T-cell (primary cell): ENCODE results near the gene RALGAPA2. TPM values are rescaled to one million over a fixed set of nuclear protein-coding genes. Genes with fewer than 3 reads are reported as not detected.

Experiments
- ATAC-seq, 4 experiments: fragments of 200-7000 bp in 3 of 4; fragments of 150-1000 bp in 1 of 4; cut with Tn5 transposase; replicated peaks in 1 of 4; 1 replicate in 3 of 4; 2 replicates in 1 of 4; pipeline ENCODE4 v1.10.0; 2021; ENCODE audit warnings: moderate library complexity in 3 of 4, mild to moderate bottlenecking in 2 of 4, moderate number of reproducible peaks in 1 of 4
- CTCF ChIA-PET, 2 donors: fragments of 300-600 bp; sonication (Branson Sonifier 250); formaldehyde crosslinking; loops; one replicate each; lab custom pipeline; 2022; ENCODE audit warnings: antibody characterized with exemption in 2 of 2; lab: Charles Lee
- POLR2A ChIA-PET, 2 donors: fragments of 300-600 bp; sonication (Branson Sonifier 250); formaldehyde crosslinking; loops; one replicate each; lab custom pipeline; 2022; ENCODE audit warnings: antibody characterized with exemption in 2 of 2; lab: Charles Lee
- DNase-seq, 35 experiments: peaks; one replicate each; pipeline versions ENCODE4 v3.0.0 to v3.0.0-alpha.2; 2013 to 2023
- H3K27ac ChIP-seq: one replicate; pipeline ENCODE4 v1.5.1; 2013; ENCODE audit warnings: low read length
- H3K27me3 ChIP-seq, 2 experiments: replicated peaks in 1 of 2; 1 replicate in 1 of 2; 2 replicates in 1 of 2; pipeline versions ENCODE4 v1.6.1 to v1.7.0; 2013; ENCODE audit warnings: low read length in 1 of 2, mixed read lengths in 1 of 2; ENCODE audit not compliant: control insufficient read depth in 2 of 2, insufficient read depth in 2 of 2; ENCODE audit errors: extremely low read depth in 1 of 2
- H3K36me3 ChIP-seq, 2 donors: 1 replicate in 1 of 2; 2 replicates in 1 of 2; pipeline versions ENCODE4 v1.6.1 to v1.7.0; 2013; ENCODE audit warnings: low read length in 1 of 2; ENCODE audit not compliant: control insufficient read depth in 2 of 2, insufficient read depth in 1 of 2; ENCODE audit errors: extremely low read depth in 1 of 2
- H3K4me1 ChIP-seq, 2 experiments: 1 replicate in 1 of 2; 2 replicates in 1 of 2; pipeline versions ENCODE4 v1.6.1 to v1.7.0; 2013; ENCODE audit warnings: low read length in 2 of 2, mixed read lengths in 1 of 2; ENCODE audit not compliant: insufficient read depth in 2 of 2, control insufficient read depth in 1 of 2; ENCODE audit errors: extremely low read depth in 1 of 2
- H3K4me3 ChIP-seq, 2 donors: 1 replicate in 1 of 2; 2 replicates in 1 of 2; pipeline versions ENCODE4 v1.5.1 to v1.7.0; 2013; ENCODE audit warnings: mild to moderate bottlenecking in 2 of 2, low read length in 1 of 2, moderate library complexity in 1 of 2; ENCODE audit not compliant: control insufficient read depth in 1 of 2; ENCODE audit errors: extremely low read depth in 1 of 2
- H3K9me3 ChIP-seq: 2 replicates; pipeline ENCODE4 v1.7.0; 2013
- H3K27ac Mint-ChIP-seq, 2 donors: one replicate each; pipeline ENCODE4 v1.8.0; 2020 to 2021; ENCODE audit warnings: mild to moderate bottlenecking in 2 of 2, mixed read lengths in 2 of 2
- H3K27me3 Mint-ChIP-seq, 2 donors: one replicate each; pipeline ENCODE4 v1.8.0; 2021 to 2022; ENCODE audit warnings: mixed read lengths in 2 of 2
- H3K36me3 Mint-ChIP-seq: one replicate; pipeline ENCODE4 v1.8.0; 2021; ENCODE audit warnings: mixed read lengths
- H3K4me1 Mint-ChIP-seq, 3 donors: one replicate each; pipeline ENCODE4 v1.8.0; 2020 to 2022; ENCODE audit warnings: mixed read lengths in 3 of 3, mild to moderate bottlenecking in 1 of 3
- H3K4me3 Mint-ChIP-seq, 3 donors: one replicate each; pipeline ENCODE4 v1.8.0; 2020 to 2022; ENCODE audit warnings: mild to moderate bottlenecking in 3 of 3, mixed read lengths in 3 of 3, moderate library complexity in 3 of 3
- H3K9me3 Mint-ChIP-seq, 3 donors: one replicate each; pipeline ENCODE4 v1.8.0; 2020 to 2022; ENCODE audit warnings: mixed read lengths in 3 of 3
- WGBS: methylation state at CpG from one replicate; pipeline ENCODE4 v1.1.5; 2013; ENCODE audit warnings: missing lambda C conversion rate; ENCODE audit not compliant: insufficient coverage; 5-methylcytosine and 5-hydroxymethylcytosine counted together
- total RNA-seq, 35 experiments: library from RNA in 6 of 35; stranded (reverse) in 6 of 35; fragments of 120-200 nt in 1 of 35; gene quantifications; one replicate each; pipeline versions ENCODE4 v1.2.1 to v1.2.4 and lab custom pipeline; 2013 to 2026

RALGAPA2 gene
- total RNA-seq, 5 donors from 2014 or later (not counting 1 experiment from before 2014, with no cell fraction given): 28.0 to 36.1 (median 31.7) TPM

GRCh38 chr20:20399531-20400500 lies 312.6 kb downstream of the RALGAPA2 start:
- H3K36me3 ChIP-seq: peaks cover 8 to 10% of the 10 kb centered on the region in 2 donors
- H3K27ac ChIP-seq: no peak overlapping the region
- H3K4me1 Mint-ChIP-seq: no peaks in the 10 kb centered on the region
- H3K27me3 Mint-ChIP-seq: no peaks in the 10 kb centered on the region
- no peak overlapping the region for H3K4me3 Mint-ChIP-seq
- H3K9me3 Mint-ChIP-seq: no peaks in the 10 kb centered on the region
- H3K27ac Mint-ChIP-seq: no peak overlapping the region
- H3K27me3 ChIP-seq: no peaks in the 10 kb centered on the region
- no peaks in the 10 kb centered on the region for H3K4me1 ChIP-seq
- no peak overlapping the region for H3K4me3 ChIP-seq
- ChIA-PET POLR2A (interaction anchor here in 1 of 2 donors (0.6 kb wide), 1 partner anchor 221 kb away, joined by 4 read pairs; no protein-coding TSS in a partner anchor), CTCF (no interaction called here)
- ATAC-seq (no peak), DNase-seq (no peak)
- 98% methylated on average over 8 of the region's 13 CpGs for WGBS
- peaks cover 32% of the 10 kb centered on the region for H3K36me3 Mint-ChIP-seq
- H3K9me3 ChIP-seq: no peaks in the 10 kb centered on the region

GRCh38 chr20:20398123-20398522 lies 314.3 kb downstream of the RALGAPA2 start:
- H3K36me3 Mint-ChIP-seq: peaks cover 40% of the 10 kb centered on the region
- ChIA-PET POLR2A (no interaction called here), CTCF (no interaction called here)
- 96% methylated on average over 7 of the region's 7 CpGs for WGBS
- Histone ChIP-seq H3K36me3 (peaks cover 4 to 8% of the 10 kb centered on the region in 2 donors), H3K9me3 (no peaks in the 10 kb centered on the region), H3K27ac (no peak overlapping the region), H3K4me1 (no peaks in the 10 kb centered on the region), H3K4me3 (no peak overlapping the region), H3K27me3 (no peaks in the 10 kb centered on the region)
- DNase-seq (no peak), ATAC-seq (no peak)
- no peaks in the 10 kb centered on the region for H3K27me3 Mint-ChIP-seq
- H3K4me1 Mint-ChIP-seq: no peaks in the 10 kb centered on the region
- H3K27ac Mint-ChIP-seq: no peak overlapping the region
- H3K9me3 Mint-ChIP-seq: no peaks in the 10 kb centered on the region
- H3K4me3 Mint-ChIP-seq: no peak overlapping the region

- CTCF ChIA-PET: no interaction called here
- DNase-seq (no peak), ATAC-seq (no peak)
- 100% methylated on average over 2 of the region's 3 CpGs for WGBS
- Mint-ChIP-seq H3K4me1 (no peaks in the 10 kb centered on the region), H3K4me3 (no peak overlapping the region), H3K27ac (no peak overlapping the region), H3K27me3 (no peaks in the 10 kb centered on the region), H3K9me3 (no peaks in the 10 kb centered on the region), H3K36me3 (peaks cover 41% of the 10 kb centered on the region)
- Histone ChIP-seq H3K27ac (no peak overlapping the region), H3K4me1 (no peaks in the 10 kb centered on the region), H3K27me3 (no peaks in the 10 kb centered on the region), H3K36me3 (peaks cover 8 to 9% of the 10 kb centered on the region in 2 donors), H3K9me3 (no peaks in the 10 kb centered on the region), H3K4me3 (no peak overlapping the region)
- POLR2A ChIA-PET: no interaction called here
Observed at GRCh38 chr20:20396794-20397193, 315.6 kb downstream of the RALGAPA2 start.

- H3K4me3 Mint-ChIP-seq: no peak overlapping the region
- POLR2A ChIA-PET: no interaction called here
Observed at GRCh38 chr20:20395903-20396568, 316.4 kb downstream of the RALGAPA2 start.

GRCh38 chr20:20395087-20395486 lies 317.4 kb downstream of the RALGAPA2 start:
- Histone ChIP-seq H3K9me3 (no peaks in the 10 kb centered on the region), H3K36me3 (peaks cover 8 to 12% of the 10 kb centered on the region in 2 donors), H3K27me3 (no peaks in the 10 kb centered on the region), H3K4me1 (no peaks in the 10 kb centered on the region), H3K27ac (no peak overlapping the region), H3K4me3 (no peak overlapping the region)
- ATAC-seq: no peak
- no peaks in the 10 kb centered on the region for H3K27me3 Mint-ChIP-seq
- peaks cover 34% of the 10 kb centered on the region for H3K36me3 Mint-ChIP-seq
- WGBS: 85% methylated on average over 8 of the region's 12 CpGs
- no peaks in the 10 kb centered on the region for H3K4me1 Mint-ChIP-seq
- DNase-seq: no peak
- no peak overlapping the region for H3K27ac Mint-ChIP-seq
- ChIA-PET POLR2A (no interaction called here), CTCF (no interaction called here)
- H3K4me3 Mint-ChIP-seq: no peak overlapping the region
- H3K9me3 Mint-ChIP-seq: no peaks in the 10 kb centered on the region

More at GRCh38 chr20:20395903-20396568, 316.4 kb downstream of the RALGAPA2 start:
- CTCF ChIA-PET: no interaction called here
- WGBS: 93% methylated on average over 27 of the region's 29 CpGs
- Histone ChIP-seq H3K27ac (no peak overlapping the region), H3K27me3 (no peaks in the 10 kb centered on the region), H3K4me1 (no peaks in the 10 kb centered on the region), H3K9me3 (no peaks in the 10 kb centered on the region), H3K4me3 (no peak overlapping the region), H3K36me3 (peaks cover 8 to 10% of the 10 kb centered on the region in 2 donors)
- Mint-ChIP-seq H3K36me3 (peaks cover 34% of the 10 kb centered on the region), H3K4me1 (no peaks in the 10 kb centered on the region), H3K9me3 (no peaks in the 10 kb centered on the region), H3K27ac (no peak overlapping the region), H3K27me3 (no peaks in the 10 kb centered on the region)
- ATAC-seq: no peak
- DNase-seq: no peak

GRCh38 chr20:20393207-20394120 lies 319.0 kb downstream of the RALGAPA2 start:
- DNase-seq: no peak
- ChIA-PET CTCF (no interaction called here), POLR2A (no interaction called here)
- H3K36me3 ChIP-seq: peaks cover 8 to 9% of the 10 kb centered on the region in 2 donors
- H3K9me3 ChIP-seq: no peaks in the 10 kb centered on the region
- no peak for ATAC-seq
- Mint-ChIP-seq H3K4me1 (no peaks in the 10 kb centered on the region), H3K4me3 (no peak overlapping the region), H3K27me3 (no peaks in the 10 kb centered on the region), H3K27ac (no peak overlapping the region), H3K36me3 (peaks cover 25% of the 10 kb centered on the region), H3K9me3 (no peaks in the 10 kb centered on the region)
- no peak overlapping the region for H3K27ac ChIP-seq
- H3K4me3 ChIP-seq: no peak overlapping the region
- H3K4me1 ChIP-seq: no peaks in the 10 kb centered on the region
- WGBS: 88% methylated on average over 7 of the region's 20 CpGs
- no peaks in the 10 kb centered on the region for H3K27me3 ChIP-seq
